Liver (tissue), 9 donors: ENCODE data around the gene IREB2. TPM values are rescaled to one million over a fixed set of nuclear protein-coding genes. Genes with fewer than 3 reads are reported as not detected.

ENCODE experiments used
- DNase-seq: peaks from one replicate; pipeline ENCODE4 v3.0.0-alpha.2; 2017; ENCODE audit warnings: low spot score
- H3K27ac ChIP-seq, 2 donors: one replicate each; pipeline ENCODE4 v1.7.0; 2013; ENCODE audit warnings: inconsistent platforms in 2 of 2, low read length in 2 of 2, control low read depth in 1 of 2, low read depth in 1 of 2, mild to moderate bottlenecking in 1 of 2
- H3K27me3 ChIP-seq, 4 donors: one replicate each; pipeline versions ENCODE4 v1.6.1 to v1.7.0; 2013; ENCODE audit warnings: low read length in 3 of 4, inconsistent platforms in 1 of 4, mild to moderate bottlenecking in 1 of 4, moderate library complexity in 1 of 4; ENCODE audit not compliant: control insufficient read depth in 4 of 4, insufficient read depth in 4 of 4
- H3K36me3 ChIP-seq, 4 donors: one replicate each; pipeline versions ENCODE4 v1.6.1 to v1.7.0; 2013; ENCODE audit warnings: low read length in 3 of 4, mild to moderate bottlenecking in 3 of 4, low read depth in 1 of 4, moderate library complexity in 1 of 4; ENCODE audit not compliant: control insufficient read depth in 4 of 4, insufficient read depth in 3 of 4
- H3K4me1 ChIP-seq, 4 donors: one replicate each; pipeline versions ENCODE4 v1.6.1 to v1.7.0; 2013; ENCODE audit warnings: low read length in 3 of 4, mild to moderate bottlenecking in 3 of 4, moderate library complexity in 1 of 4; ENCODE audit not compliant: control insufficient read depth in 4 of 4, insufficient read depth in 4 of 4
- H3K4me3 ChIP-seq, 3 donors: one replicate each; pipeline versions ENCODE4 v1.6.1 to v1.7.0; 2013; ENCODE audit warnings: low read length in 3 of 3, control low read depth in 1 of 3, low read depth in 1 of 3, mild to moderate bottlenecking in 1 of 3
- H3K9ac ChIP-seq, 2 donors: one replicate each; pipeline ENCODE4 v1.7.0; 2013; ENCODE audit warnings: low read length in 2 of 2, mild to moderate bottlenecking in 2 of 2, moderate library complexity in 2 of 2, control low read depth in 1 of 2, low read depth in 1 of 2
- H3K9me3 ChIP-seq, 4 donors: one replicate each; pipeline versions ENCODE4 v1.6.1 to v1.7.0; 2013; ENCODE audit warnings: low read length in 3 of 4; ENCODE audit not compliant: control insufficient read depth in 4 of 4
- EGR1 ChIP-seq, 2 donors: IDR thresholded peaks; 2 replicates each; pipeline ENCODE4 v1.6.1; 2016 to 2018; ENCODE audit warnings: antibody characterized with exemption in 2 of 2, low read depth in 2 of 2
- FOXA1 ChIP-seq: IDR thresholded peaks from 2 replicates; pipeline ENCODE4 v1.6.1; 2016; ENCODE audit warnings: antibody characterized with exemption
- FOXA2 ChIP-seq: IDR thresholded peaks from 2 replicates; pipeline ENCODE4 v1.6.1; 2016; ENCODE audit warnings: antibody characterized with exemption
- HNF4A ChIP-seq, 2 donors: conservative IDR thresholded peaks; 2 replicates each; pipeline ENCODE4 v1.6.1; 2016; ENCODE audit warnings: antibody characterized with exemption in 2 of 2, mild to moderate bottlenecking in 2 of 2
- HNF4G ChIP-seq: IDR thresholded peaks from 2 replicates; pipeline ENCODE4 v1.6.1; 2016; ENCODE audit warnings: antibody characterized with exemption
- JUND ChIP-seq, 2 donors: IDR thresholded peaks; 2 replicates each; pipeline ENCODE4 v1.6.1; 2016; ENCODE audit warnings: antibody characterized with exemption in 2 of 2
- NR2F2 ChIP-seq: IDR thresholded peaks from 2 replicates; pipeline ENCODE4 v1.6.1; 2016; ENCODE audit warnings: antibody characterized with exemption
- RAD21 ChIP-seq, 2 donors: IDR thresholded peaks; 2 replicates each; pipeline ENCODE4 v1.6.1; 2016; ENCODE audit warnings: antibody characterized with exemption in 2 of 2, mild to moderate bottlenecking in 2 of 2
- RXRA ChIP-seq, 2 donors: IDR thresholded peaks; 2 replicates each; pipeline ENCODE4 v1.6.1; 2017 to 2018; ENCODE audit warnings: antibody characterized with exemption in 2 of 2, mild to moderate bottlenecking in 1 of 2
- SP1 ChIP-seq: IDR thresholded peaks from 2 replicates; pipeline ENCODE4 v1.6.1; 2018; ENCODE audit warnings: antibody characterized with exemption, mild to moderate bottlenecking
- TAF1 ChIP-seq: conservative IDR thresholded peaks from 2 replicates; pipeline ENCODE4 v1.6.1; 2016; ENCODE audit warnings: antibody characterized with exemption, mild to moderate bottlenecking
- YY1 ChIP-seq: IDR thresholded peaks from 2 replicates; pipeline ENCODE4 v1.6.1; 2016; ENCODE audit warnings: antibody characterized with exemption, mild to moderate bottlenecking
- WGBS: extraction: QIAGEN DNeasy Blood & Tissue Kit; methylation state at CpG from one replicate; pipeline ENCODE4 v1.1.7; 2013; 5-methylcytosine and 5-hydroxymethylcytosine counted together
- polyA plus RNA-seq, 2 donors: library from polyadenylated mRNA; stranded (reverse) in 1 of 2; unstranded in 1 of 2; fragments of 200-250 nt in 1 of 2; fragments of >200 nt in 1 of 2; fragmentation: Nextera tagmentation in 1 of 2; extraction: Ambion mirVana in 1 of 2; gene quantifications; one replicate each; pipeline versions ENCODE4 v1.2.1 to v1.2.3, GENCODE V29; 2013 to 2015
- total RNA-seq, 2 donors: library from RNA; depleted of rRNA; stranded (reverse); fragments of >200 nt; gene quantifications; one replicate each; pipeline ENCODE4 v1.2.3, GENCODE V29; 2014
- TF ChIP-seq, protein P1 (sequence below): IDR thresholded peaks from 2 replicates; pipeline ENCODE4 v1.6.1; 2016; ENCODE audit warnings: antibody characterized with exemption
- TF ChIP-seq, protein P2 (sequence below): fragments of 150-350 bp; IDR thresholded peaks from 2 replicates; pipeline ENCODE4 v1.5.1; 2017; ENCODE audit warnings: improper control_type of control experiment, low read depth, low read length; ENCODE audit not compliant: missing input control
- TF ChIP-seq, protein P3 (sequence below): IDR thresholded peaks from 2 replicates; pipeline ENCODE4 v1.6.1; 2016; ENCODE audit warnings: antibody characterized with exemption
- TF ChIP-seq, protein P4 (sequence below): IDR thresholded peaks from 2 replicates; pipeline ENCODE4 v1.6.1; 2016; ENCODE audit warnings: antibody characterized with exemption
- TF ChIP-seq, protein P5 (sequence below): IDR thresholded peaks from 2 replicates; pipeline ENCODE4 v1.6.1; 2016; ENCODE audit warnings: antibody characterized with exemption, mild to moderate bottlenecking
- donor health status: healthy.
- donor health status: healthy.
- donor health status: healthy.
- donor health status: healthy.
- donor health status: healthy.

The IREB2 gene
- total and polyA plus RNA-seq, 4 donors: 7.0 to 51.4 (median 17.0) TPM

DNA sequence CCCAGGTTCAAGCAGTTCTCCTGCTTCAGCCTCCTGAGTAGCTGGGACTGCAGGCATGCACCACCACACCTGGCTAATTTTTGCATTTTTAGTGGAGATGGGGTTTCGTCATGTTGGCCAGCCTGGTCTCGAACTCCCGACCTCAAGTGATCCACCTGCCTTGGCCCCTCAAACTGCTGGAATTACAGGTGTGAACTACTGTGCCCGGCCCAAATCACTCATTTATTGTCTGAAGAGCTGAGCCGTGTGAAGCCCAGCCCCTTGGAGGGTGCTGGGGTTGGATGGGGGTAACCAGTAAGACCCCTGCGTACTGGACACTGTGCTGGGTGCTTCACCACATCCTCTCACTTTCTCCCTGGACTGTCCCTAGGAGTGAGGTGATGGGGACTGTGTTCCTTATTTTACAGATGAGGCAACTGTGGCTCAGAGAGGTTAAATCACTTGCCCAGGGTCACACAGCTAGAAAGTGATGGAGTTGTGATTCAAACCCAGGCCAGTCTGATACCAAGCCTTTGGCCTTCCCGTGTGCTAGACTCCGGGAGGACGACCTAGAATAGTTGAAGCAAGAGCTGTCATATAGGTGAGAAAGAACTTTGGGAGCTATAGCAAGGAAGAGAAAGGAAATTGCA is 41.7 kb upstream of the IREB2 start:
- TF ChIP-seq TAF1: no peak
- TF ChIP-seq, protein P1, sequence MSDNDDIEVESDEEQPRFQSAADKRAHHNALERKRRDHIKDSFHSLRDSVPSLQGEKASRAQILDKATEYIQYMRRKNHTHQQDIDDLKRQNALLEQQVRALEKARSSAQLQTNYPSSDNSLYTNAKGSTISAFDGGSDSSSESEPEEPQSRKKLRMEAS: no peak
- TF ChIP-seq, protein P2, sequence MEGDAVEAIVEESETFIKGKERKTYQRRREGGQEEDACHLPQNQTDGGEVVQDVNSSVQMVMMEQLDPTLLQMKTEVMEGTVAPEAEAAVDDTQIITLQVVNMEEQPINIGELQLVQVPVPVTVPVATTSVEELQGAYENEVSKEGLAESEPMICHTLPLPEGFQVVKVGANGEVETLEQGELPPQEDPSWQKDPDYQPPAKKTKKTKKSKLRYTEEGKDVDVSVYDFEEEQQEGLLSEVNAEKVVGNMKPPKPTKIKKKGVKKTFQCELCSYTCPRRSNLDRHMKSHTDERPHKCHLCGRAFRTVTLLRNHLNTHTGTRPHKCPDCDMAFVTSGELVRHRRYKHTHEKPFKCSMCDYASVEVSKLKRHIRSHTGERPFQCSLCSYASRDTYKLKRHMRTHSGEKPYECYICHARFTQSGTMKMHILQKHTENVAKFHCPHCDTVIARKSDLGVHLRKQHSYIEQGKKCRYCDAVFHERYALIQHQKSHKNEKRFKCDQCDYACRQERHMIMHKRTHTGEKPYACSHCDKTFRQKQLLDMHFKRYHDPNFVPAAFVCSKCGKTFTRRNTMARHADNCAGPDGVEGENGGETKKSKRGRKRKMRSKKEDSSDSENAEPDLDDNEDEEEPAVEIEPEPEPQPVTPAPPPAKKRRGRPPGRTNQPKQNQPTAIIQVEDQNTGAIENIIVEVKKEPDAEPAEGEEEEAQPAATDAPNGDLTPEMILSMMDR: no peak
- TF ChIP-seq JUND (IDR thresholded peaks at IDR 0.05): no peak
- no peak for TF ChIP-seq HNF4A (conservative IDR thresholded peaks at IDR 0.05)
- TF ChIP-seq, protein P3, sequence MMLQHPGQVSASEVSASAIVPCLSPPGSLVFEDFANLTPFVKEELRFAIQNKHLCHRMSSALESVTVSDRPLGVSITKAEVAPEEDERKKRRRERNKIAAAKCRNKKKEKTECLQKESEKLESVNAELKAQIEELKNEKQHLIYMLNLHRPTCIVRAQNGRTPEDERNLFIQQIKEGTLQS: no peak
- TF ChIP-seq YY1: no peak
- TF ChIP-seq RXRA (IDR thresholded peaks at IDR 0.05): no peak
- no peak for TF ChIP-seq SP1
- no peak for TF ChIP-seq EGR1 (IDR thresholded peaks at IDR 0.05; ENCODE audit: low read depth in 2 of 2)
- no peak for TF ChIP-seq HNF4G
- TF ChIP-seq, protein P4, sequence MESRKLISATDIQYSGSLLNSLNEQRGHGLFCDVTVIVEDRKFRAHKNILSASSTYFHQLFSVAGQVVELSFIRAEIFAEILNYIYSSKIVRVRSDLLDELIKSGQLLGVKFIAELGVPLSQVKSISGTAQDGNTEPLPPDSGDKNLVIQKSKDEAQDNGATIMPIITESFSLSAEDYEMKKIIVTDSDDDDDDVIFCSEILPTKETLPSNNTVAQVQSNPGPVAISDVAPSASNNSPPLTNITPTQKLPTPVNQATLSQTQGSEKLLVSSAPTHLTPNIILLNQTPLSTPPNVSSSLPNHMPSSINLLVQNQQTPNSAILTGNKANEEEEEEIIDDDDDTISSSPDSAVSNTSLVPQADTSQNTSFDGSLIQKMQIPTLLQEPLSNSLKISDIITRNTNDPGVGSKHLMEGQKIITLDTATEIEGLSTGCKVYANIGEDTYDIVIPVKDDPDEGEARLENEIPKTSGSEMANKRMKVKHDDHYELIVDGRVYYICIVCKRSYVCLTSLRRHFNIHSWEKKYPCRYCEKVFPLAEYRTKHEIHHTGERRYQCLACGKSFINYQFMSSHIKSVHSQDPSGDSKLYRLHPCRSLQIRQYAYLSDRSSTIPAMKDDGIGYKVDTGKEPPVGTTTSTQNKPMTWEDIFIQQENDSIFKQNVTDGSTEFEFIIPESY: no peak
- no peak for TF ChIP-seq RAD21 (IDR thresholded peaks at IDR 0.05)
- no peak for TF ChIP-seq NR2F2
- 90% methylated on average over 9 of the region's 9 CpGs for WGBS
- H3K4me3 ChIP-seq: no peak overlapping the region
- H3K36me3 ChIP-seq: no peaks in the 10 kb centered on the region
- no peak overlapping the region for H3K9ac ChIP-seq
- no peak overlapping the region for H3K27ac ChIP-seq
- H3K27me3 ChIP-seq: no peaks in the 10 kb centered on the region
- H3K4me1 ChIP-seq: peaks cover 2 to 12% (median 6%) of the 10 kb centered on the region in 4 donors
- H3K9me3 ChIP-seq: no peaks in the 10 kb centered on the region
- DNase-seq: no peak

DNA sequence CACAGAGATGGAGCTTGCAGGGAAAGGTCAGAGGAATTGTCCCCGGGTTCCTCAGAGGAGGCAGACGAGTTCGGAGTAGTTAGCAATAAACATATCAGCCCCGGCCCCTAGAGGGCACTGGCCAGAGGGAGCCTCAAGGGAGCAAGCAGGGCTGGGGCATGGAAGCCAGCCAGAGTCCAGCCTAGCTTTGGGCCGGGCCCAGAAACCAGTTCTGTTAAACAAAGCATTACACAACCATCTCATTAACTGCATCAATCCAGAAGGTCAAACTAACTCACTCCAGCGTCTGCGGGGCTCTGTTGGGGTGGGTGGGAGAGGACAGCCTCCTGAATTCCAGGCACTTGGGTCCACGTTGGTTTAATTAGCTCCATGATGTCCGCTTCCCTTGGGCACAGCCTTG is 41.0 kb upstream of the IREB2 start:
- peak; percentile 65 for DNase-seq
- H3K36me3 ChIP-seq: no peaks in the 10 kb centered on the region
- TF ChIP-seq NR2F2: no peak
- TF ChIP-seq EGR1 (IDR thresholded peaks at IDR 0.05; ENCODE audit: low read depth in 2 of 2): no peak
- TF ChIP-seq, protein P3: no peak
- TF ChIP-seq HNF4G: no peak
- TF ChIP-seq, protein P1: no peak
- peak; percentile 54 for TF ChIP-seq SP1
- TF ChIP-seq, protein P5, sequence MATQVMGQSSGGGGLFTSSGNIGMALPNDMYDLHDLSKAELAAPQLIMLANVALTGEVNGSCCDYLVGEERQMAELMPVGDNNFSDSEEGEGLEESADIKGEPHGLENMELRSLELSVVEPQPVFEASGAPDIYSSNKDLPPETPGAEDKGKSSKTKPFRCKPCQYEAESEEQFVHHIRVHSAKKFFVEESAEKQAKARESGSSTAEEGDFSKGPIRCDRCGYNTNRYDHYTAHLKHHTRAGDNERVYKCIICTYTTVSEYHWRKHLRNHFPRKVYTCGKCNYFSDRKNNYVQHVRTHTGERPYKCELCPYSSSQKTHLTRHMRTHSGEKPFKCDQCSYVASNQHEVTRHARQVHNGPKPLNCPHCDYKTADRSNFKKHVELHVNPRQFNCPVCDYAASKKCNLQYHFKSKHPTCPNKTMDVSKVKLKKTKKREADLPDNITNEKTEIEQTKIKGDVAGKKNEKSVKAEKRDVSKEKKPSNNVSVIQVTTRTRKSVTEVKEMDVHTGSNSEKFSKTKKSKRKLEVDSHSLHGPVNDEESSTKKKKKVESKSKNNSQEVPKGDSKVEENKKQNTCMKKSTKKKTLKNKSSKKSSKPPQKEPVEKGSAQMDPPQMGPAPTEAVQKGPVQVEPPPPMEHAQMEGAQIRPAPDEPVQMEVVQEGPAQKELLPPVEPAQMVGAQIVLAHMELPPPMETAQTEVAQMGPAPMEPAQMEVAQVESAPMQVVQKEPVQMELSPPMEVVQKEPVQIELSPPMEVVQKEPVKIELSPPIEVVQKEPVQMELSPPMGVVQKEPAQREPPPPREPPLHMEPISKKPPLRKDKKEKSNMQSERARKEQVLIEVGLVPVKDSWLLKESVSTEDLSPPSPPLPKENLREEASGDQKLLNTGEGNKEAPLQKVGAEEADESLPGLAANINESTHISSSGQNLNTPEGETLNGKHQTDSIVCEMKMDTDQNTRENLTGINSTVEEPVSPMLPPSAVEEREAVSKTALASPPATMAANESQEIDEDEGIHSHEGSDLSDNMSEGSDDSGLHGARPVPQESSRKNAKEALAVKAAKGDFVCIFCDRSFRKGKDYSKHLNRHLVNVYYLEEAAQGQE: peak; percentile 41
- peak; percentile 73 to 84 for TF ChIP-seq RAD21 (IDR thresholded peaks at IDR 0.05)
- TF ChIP-seq, protein P4: peak; percentile 57
- no peak for TF ChIP-seq TAF1
- TF ChIP-seq HNF4A (conservative IDR thresholded peaks at IDR 0.05): peak; percentile 70
- TF ChIP-seq JUND (IDR thresholded peaks at IDR 0.05): no peak
- no peak for TF ChIP-seq FOXA1
- TF ChIP-seq RXRA (IDR thresholded peaks at IDR 0.05): peak; percentile 66 to 72
- TF ChIP-seq YY1: no peak
- TF ChIP-seq, protein P2: peak; percentile 65
- no peak for TF ChIP-seq FOXA2

More for the DNA sequence above, 41.0 kb upstream of the IREB2 start:
- no peak overlapping the region for H3K4me3 ChIP-seq
- H3K9ac ChIP-seq: no peak overlapping the region
- WGBS: 21% methylated on average over 9 of the region's 9 CpGs
- peaks cover 2 to 12% (median 6%) of the 10 kb centered on the region in 4 donors for H3K4me1 ChIP-seq
- no peaks in the 10 kb centered on the region for H3K27me3 ChIP-seq
- no peak overlapping the region for H3K27ac ChIP-seq
- H3K9me3 ChIP-seq: no peaks in the 10 kb centered on the region
